A172 (cell line): ENCODE data around the gene TMUB2. TPM values are rescaled to one million over a fixed set of nuclear protein-coding genes. Genes with fewer than 3 reads are reported as not detected.

Source experiments
- DNase-seq: peaks from one replicate; pipeline ENCODE4 v3.0.0-alpha.2; 2015; ENCODE audit warnings: low spot score
- total RNA-seq: library from RNA; depleted of rRNA; stranded (reverse); fragments of >200 nt; shearing (Covaris generic); gene quantifications from 2 replicates; pipeline ENCODE4 v1.2.3, GENCODE V29; 2014

Gene TMUB2
- total RNA-seq, 1 experiment from 2014 or later: 32.9 TPM

GRCh38 chr17:44176671-44177501, 9.9 kb upstream of the TMUB2 start:
- no peak for DNase-seq

- no peak for DNase-seq
Measured at GRCh38 chr17:44177640-44178039, 9.1 kb upstream of the TMUB2 start.

GRCh38 chr17:44178133-44178532, 8.6 kb upstream of the TMUB2 start:
- DNase-seq: no peak

- no peak for DNase-seq
Measured at GRCh38 chr17:44183024-44183423, 3.7 kb upstream of the TMUB2 start.

GRCh38 chr17:44184212-44184810, 2.5 kb upstream of the TMUB2 start:
- DNase-seq: no peak

GRCh38 chr17:44187131-44187899, 543 bp downstream of the TMUB2 start:
- DNase-seq: no peak

GRCh38 chr17:44188576-44189403, 2.0 kb downstream of the TMUB2 start:
- no peak for DNase-seq

GRCh38 chr17:44190481-44190880, 3.7 kb downstream of the TMUB2 start:
- DNase-seq: no peak

GRCh38 chr17:44191369-44191768, 4.6 kb downstream of the TMUB2 start:
- DNase-seq: no peak

- DNase-seq: no peak
Measured at GRCh38 chr17:44191941-44192496, 5.2 kb downstream of the TMUB2 start.

- DNase-seq: no peak
Measured at GRCh38 chr17:44192750-44193149, 6.0 kb downstream of the TMUB2 start.

GRCh38 chr17:44193326-44194084, 6.7 kb downstream of the TMUB2 start:
- no peak for DNase-seq

GRCh38 chr17:44197107-44197506, 10.3 kb downstream of the TMUB2 start:
- no peak for DNase-seq

GRCh38 chr17:44197980-44198720, 11.4 kb downstream of the TMUB2 start:
- DNase-seq: peak; percentile 74

GRCh38 chr17:44198721-44199552, 12.2 kb downstream of the TMUB2 start:
- no peak for DNase-seq

GRCh38 chr17:44199553-44200477, 13.0 kb downstream of the TMUB2 start, which contains the start of gene ATXN7L3:
Gene ATXN7L3, minus strand, starts transcription at chr17:44199884. Its CDS starts 1,814 bp downstream, at chr17:44198070.
- DNase-seq: peak; percentile 96

- no peak for DNase-seq
Measured at GRCh38 chr17:44200478-44201155, 13.8 kb downstream of the TMUB2 start.
